Heart right ventricle (tissue), 16 donors: ENCODE data around the gene PACS2. TPM values are rescaled to one million over a fixed set of nuclear protein-coding genes. Genes with fewer than 3 reads are reported as not detected.

Experiments used
- ATAC-seq, 8 donors: fragments of 200-7000 bp; cut with Tn5 transposase; one replicate each; pipeline ENCODE4 v1.9.1; 2020; ENCODE audit warnings: mild to moderate bottlenecking in 8 of 8, moderate library complexity in 8 of 8, moderate number of reproducible peaks in 1 of 8
- DNase-seq, 2 donors: peaks; one replicate each; pipeline ENCODE4 v3.0.0-alpha.2; 2020
- H3K27ac ChIP-seq, 10 donors: fragments of 200-600 bp; sonication (generic) in 2 of 10; one replicate each; pipeline versions ENCODE4 v1.5.0 to v1.8.0; 2020 to 2022; ENCODE audit warnings: mild to moderate bottlenecking in 3 of 10
- H3K27me3 ChIP-seq, 7 donors: fragments of 200-600 bp; one replicate each; pipeline ENCODE4 v1.8.0; 2021 to 2022; ENCODE audit warnings: mild to moderate bottlenecking in 2 of 7
- H3K36me3 ChIP-seq, 9 donors: fragments of 200-600 bp; sonication (generic) in 1 of 9; one replicate each; pipeline versions ENCODE4 v1.5.0 to v1.8.0; 2020 to 2022; ENCODE audit warnings: mild to moderate bottlenecking in 2 of 9
- H3K4me1 ChIP-seq, 9 donors: fragments of 200-600 bp; sonication (generic) in 1 of 9; one replicate each; pipeline versions ENCODE4 v1.5.0 to v1.8.0; 2020 to 2022; ENCODE audit warnings: mild to moderate bottlenecking in 4 of 9
- H3K4me3 ChIP-seq, 10 donors: fragments of 200-600 bp; sonication (generic) in 2 of 10; one replicate each; pipeline versions ENCODE4 v1.5.0 to v1.8.0; 2020 to 2022; ENCODE audit warnings: mild to moderate bottlenecking in 7 of 10, moderate library complexity in 2 of 10
- H3K9me3 ChIP-seq, 11 donors: fragments of 200-600 bp in 10 of 11; sonication (generic) in 2 of 11; one replicate each; pipeline versions ENCODE4 v1.5.0 to v1.8.0; 2013 to 2022; ENCODE audit warnings: mild to moderate bottlenecking in 2 of 11, control low read depth in 1 of 11, moderate library complexity in 1 of 11
- WGBS, 2 donors: extraction: QIAGEN DNeasy Blood & Tissue Kit; methylation state at CpG; one replicate each; pipeline ENCODE4 v1.1.7; 2013; ENCODE audit warnings: inconsistent platforms in 1 of 2; 5-methylcytosine and 5-hydroxymethylcytosine counted together
- intact Hi-C, 10 donors: fragments of 100-400 bp; cut with DNase I; formaldehyde crosslinking; loops; one replicate each; pipeline versions ENCODE4 v1.11.1 to v1.14.2; 2022
- polyA plus RNA-seq, 2 donors: library from polyadenylated mRNA; stranded (reverse); fragments of 200-250 nt; gene quantifications; one replicate each; pipeline ENCODE4 v1.2.3, GENCODE V29; 2013
- total RNA-seq, 10 donors: library from RNA; stranded (reverse); fragmentation: NEBNext Ultra II Directional in 3 of 10; extraction: Animal tissue kit (Norgen Biotek cat#: 25700) in 3 of 10; gene quantifications; one replicate each; pipeline versions ENCODE4 v1.2.1 to v1.2.4, GENCODE V29; 2021 to 2023
- TF ChIP-seq, protein P1 (sequence below), 9 donors: fragments of 200-600 bp; sonication (generic) in 2 of 9; IDR thresholded peaks; one replicate each; pipeline versions ENCODE4 v1.5.0 to v1.8.0; 2021 to 2022; ENCODE audit warnings: antibody characterized with exemption in 9 of 9, mild to moderate bottlenecking in 5 of 9, moderate library complexity in 1 of 9
- donor health status: Arrhythmogenic right ventricular cardiomyopathy.
- donor health status: ischemic (EF 13 %, LVEDD 7.1; RV severe dilation, severe dysfunction).
- donor health status: healthy with polysubstance abuse.
- donor health status: DM: no; HTN: yes; CAD: no.
- donor health status: DM: no; HTN: no; CAD: no.
- donor health status: ischemic (EF 25% LVEDD 6.9; RV normal size, moderate dysfunction).
- donor health status: ischemic (EF 25% LVEDD 5.7; RV mildly dilated, moderate dysfunction).
- donor health status: healthy.
- donor health status: DM: yes; HTN: yes; CAD: no.
- donor health status: Ischemic cardiomyopathy.
- donor health status: ischemic (EF 35%, LVEDD 5.7; RV mildly dilated, moderate dysfunction).
- donor health status: nonischemic (EF 11% LVEDD 7.7; RV severe dilation, severe dysfunction).
- donor health status: DM: yes; HTN: yes; CAD: no.
- donor health status: PGD.
- donor health status: ischemic (EF 29% LVEDD 5.4; RV normal size, mild dysfunction).
- donor health status: nonischemic (EF 23%, LVEDD 6.1; RV moderate dilation, normal function).

The PACS2 gene
- total and polyA plus RNA-seq, 12 donors = 41.8 to 123 (median 54.6) TPM

DNA sequence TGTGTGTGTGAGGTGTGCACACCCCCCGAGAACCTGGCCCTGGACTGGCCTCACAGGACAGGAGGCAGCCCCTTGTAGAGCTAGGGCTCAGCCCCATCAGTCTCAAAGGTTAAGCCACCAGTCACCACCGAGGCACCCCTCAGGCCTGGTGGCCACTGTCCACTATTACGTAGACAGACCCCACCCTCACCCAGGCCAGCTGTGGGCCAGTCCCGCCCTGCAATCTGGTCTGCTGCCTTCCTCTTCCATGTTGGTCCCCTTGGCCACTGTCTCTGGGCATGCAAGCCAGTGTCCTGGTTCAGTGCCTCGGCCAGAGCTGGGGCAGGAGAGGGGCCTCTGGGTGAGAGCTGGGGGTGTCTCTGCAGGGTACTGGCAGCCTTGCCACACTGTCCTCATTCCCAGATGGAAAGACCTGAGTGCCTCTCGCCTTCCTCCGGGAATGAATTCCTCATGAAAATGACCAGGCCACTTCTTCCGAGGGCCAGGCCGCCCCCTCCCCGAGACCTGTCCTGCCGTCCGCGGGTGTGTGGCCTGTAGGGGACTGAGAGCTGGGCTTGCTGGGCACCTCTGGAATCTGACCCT, 82.9 kb downstream of the PACS2 start:
- TF ChIP-seq, protein P1, sequence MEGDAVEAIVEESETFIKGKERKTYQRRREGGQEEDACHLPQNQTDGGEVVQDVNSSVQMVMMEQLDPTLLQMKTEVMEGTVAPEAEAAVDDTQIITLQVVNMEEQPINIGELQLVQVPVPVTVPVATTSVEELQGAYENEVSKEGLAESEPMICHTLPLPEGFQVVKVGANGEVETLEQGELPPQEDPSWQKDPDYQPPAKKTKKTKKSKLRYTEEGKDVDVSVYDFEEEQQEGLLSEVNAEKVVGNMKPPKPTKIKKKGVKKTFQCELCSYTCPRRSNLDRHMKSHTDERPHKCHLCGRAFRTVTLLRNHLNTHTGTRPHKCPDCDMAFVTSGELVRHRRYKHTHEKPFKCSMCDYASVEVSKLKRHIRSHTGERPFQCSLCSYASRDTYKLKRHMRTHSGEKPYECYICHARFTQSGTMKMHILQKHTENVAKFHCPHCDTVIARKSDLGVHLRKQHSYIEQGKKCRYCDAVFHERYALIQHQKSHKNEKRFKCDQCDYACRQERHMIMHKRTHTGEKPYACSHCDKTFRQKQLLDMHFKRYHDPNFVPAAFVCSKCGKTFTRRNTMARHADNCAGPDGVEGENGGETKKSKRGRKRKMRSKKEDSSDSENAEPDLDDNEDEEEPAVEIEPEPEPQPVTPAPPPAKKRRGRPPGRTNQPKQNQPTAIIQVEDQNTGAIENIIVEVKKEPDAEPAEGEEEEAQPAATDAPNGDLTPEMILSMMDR (IDR thresholded peaks at IDR 0.05) = no peak
- Histone ChIP-seq H3K9me3 (peaks cover 0 to 11% (median 0%) of the 10 kb centered on the region in 11 donors), H3K36me3 (peaks cover 0 to 37% (median 5%) of the 10 kb centered on the region in 9 donors), H3K27me3 (no peaks in the 10 kb centered on the region), H3K27ac (peak overlapping the region; percentile 85 to 98 (median 96)), H3K4me3 (peak overlapping the region in 9 of 10 donors; percentile 58 to 93 (median 84)), H3K4me1 (peaks cover 11 to 53% (median 24%) of the 10 kb centered on the region in 9 donors)
- intact Hi-C loops = loop anchor here in 2 of 10 donors (5.0 to 10.0 kb wide), 2 partner anchors 85 to 87 kb away; partner anchors contain the start of gene CRIP1 (in 1 of the 2)
- ATAC-seq = peak in 2 of 8 donors; percentile 0 to 1
- 80 to 81% methylated on average over 13 of the region's 13 CpGs for WGBS, 2 donors
- DNase-seq = peak in 1 of 2 donors; percentile 21

DNA sequence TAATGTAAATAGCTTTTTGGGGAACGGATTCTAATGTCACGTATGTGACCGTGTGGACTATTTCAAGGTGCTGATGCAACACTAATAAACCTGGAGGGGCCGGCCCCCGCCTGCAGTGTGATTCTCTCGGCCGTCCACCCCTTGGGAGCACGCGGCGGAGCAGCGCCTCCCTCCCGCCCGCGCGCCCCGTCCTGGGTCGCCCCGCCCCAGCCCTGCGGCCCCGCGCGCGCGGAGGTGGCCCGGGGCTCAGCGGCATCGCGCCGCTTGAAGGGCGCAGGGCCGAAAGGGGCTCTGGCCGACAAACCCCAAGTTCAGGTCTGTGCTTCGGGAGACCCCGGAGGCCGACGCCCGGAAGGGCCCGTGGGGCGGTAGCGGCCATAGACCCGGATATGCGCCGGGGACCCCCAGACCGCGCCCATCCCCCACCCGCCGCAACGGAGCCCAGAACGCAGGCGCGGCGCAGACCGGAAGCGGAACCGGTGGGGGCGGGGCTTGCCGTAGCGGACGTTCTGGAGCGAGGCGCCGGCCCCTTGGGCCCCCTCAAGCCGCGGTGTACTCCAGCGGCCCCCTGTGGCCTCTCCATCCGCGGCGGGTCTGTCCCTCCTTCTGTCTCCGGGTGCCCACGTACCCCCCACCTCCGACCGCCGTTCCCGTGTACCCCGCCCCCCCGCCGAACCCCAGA, 83.6 kb downstream of the PACS2 start, which contains the start of gene TEX22:
TSS of gene TEX22 (plus strand) at position 495 of the 682 bp plus-strand sequence. CDS start 803 bp downstream, outside the sequence.
- ATAC-seq (peak; percentile 90 to 95 (median 92)), DNase-seq (peak; percentile 94 to 96)
- TF ChIP-seq, protein P1 (IDR thresholded peaks at IDR 0.05) = peak in 7 of 9 donors; percentile 22 to 59 (median 33)
- no peaks in the 10 kb centered on the region for H3K27me3 ChIP-seq
- peak within 1 kb of the TSS; percentile 85 to 98 (median 96) for H3K27ac ChIP-seq
- 1% methylated on average over 49 to 77 of the region's 77 CpGs for WGBS, 2 donors
- peak within 1 kb of the TSS; percentile 58 to 94 (median 84) for H3K4me3 ChIP-seq
- intact Hi-C loops = loop anchor here in 2 of 10 donors (5.0 to 10.0 kb wide), 2 partner anchors 84 to 87 kb away; partner anchors contain the start of gene CRIP1 (in 1 of the 2)
- peaks cover 0 to 11% (median 0%) of the 10 kb centered on the region in 11 donors for H3K9me3 ChIP-seq
- H3K4me1 ChIP-seq = peaks cover 11 to 51% (median 24%) of the 10 kb centered on the region in 9 donors
- H3K36me3 ChIP-seq = peaks cover 0 to 30% (median 5%) of the 10 kb centered on the region in 9 donors

DNA sequence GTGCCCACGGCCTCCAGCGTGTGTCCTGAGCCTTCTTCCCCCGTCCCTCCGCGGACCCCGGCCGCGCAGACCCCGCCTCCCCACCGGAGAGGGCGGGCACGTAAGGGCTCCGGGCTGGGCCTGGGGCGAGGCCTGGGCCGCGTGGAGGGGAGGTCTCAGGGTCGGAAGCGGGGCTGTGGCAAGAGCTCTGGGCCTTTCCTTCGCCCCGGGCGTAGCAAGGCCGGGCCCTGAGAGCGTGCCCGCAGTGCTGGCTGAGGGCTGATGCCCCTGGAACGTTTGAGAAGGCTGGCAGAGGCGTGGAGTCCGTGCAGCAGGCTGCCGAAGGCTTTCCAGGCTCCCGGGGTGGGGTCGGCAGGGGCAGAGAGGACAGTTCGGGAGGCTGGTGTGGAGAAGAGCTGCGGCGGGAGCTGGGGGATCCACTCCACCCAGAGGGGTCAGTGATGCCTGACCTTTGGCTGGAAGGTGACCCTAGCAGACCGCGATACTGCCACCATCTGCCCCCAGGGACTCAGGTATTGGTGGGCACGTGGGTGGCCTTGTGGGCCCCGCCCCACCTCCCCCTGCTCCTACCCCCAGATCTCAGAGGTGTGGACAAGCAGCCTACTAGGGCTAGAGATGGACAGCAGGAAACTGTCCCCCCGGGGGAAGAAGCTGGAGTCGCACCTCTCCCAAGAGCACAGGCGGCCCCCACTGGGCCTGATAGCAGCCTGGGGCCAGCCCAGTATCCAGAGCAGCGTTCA, 84.3 kb downstream of the PACS2 start:
- Histone ChIP-seq H3K4me3 (peak overlapping the region; percentile 58 to 94 (median 84)), H3K36me3 (peaks cover 0 to 25% (median 5%) of the 10 kb centered on the region in 9 donors), H3K9me3 (peaks cover 0 to 15% (median 0%) of the 10 kb centered on the region in 11 donors), H3K27ac (peak overlapping the region; percentile 85 to 98 (median 96)), H3K27me3 (no peaks in the 10 kb centered on the region), H3K4me1 (peaks cover 11 to 45% (median 24%) of the 10 kb centered on the region in 9 donors)
- WGBS, 2 donors = 22 to 25% methylated on average over 41 of the region's 41 CpGs
- DNase-seq (no peak), ATAC-seq (peak; percentile 39 to 71 (median 50))
- TF ChIP-seq, protein P1 (IDR thresholded peaks at IDR 0.05) = peak in 1 of 9 donors; percentile 30
- intact Hi-C loops = loop anchor here in 2 of 10 donors (5.0 to 10.0 kb wide), 2 partner anchors 83 to 86 kb away; partner anchors contain the start of gene CRIP1 (in 1 of the 2)
